GM19043 (cell line): Measurements from ENCODE around the gene RETNLB.

Source experiments
- ATAC-seq: cut with Tn5 transposase; IDR thresholded peaks from one replicate; pipeline ENCODE4 v1.9.1; 2021; ENCODE audit warnings: low read depth; ENCODE audit not compliant: unreplicated experiment

RETNLB gene

GRCh38 chr3:108757404-108757982 is at the start of gene RETNLB:
TSS of gene RETNLB (minus strand) at chr3:108757410. CDS start at chr3:108757185, 225 bp downstream.
- ATAC-seq: no peak

GRCh38 chr3:108806316-108806715 is 49.1 kb upstream of the RETNLB start:
- no peak for ATAC-seq

GRCh38 chr3:108804966-108805365 is 47.8 kb upstream of the RETNLB start:
- no peak for ATAC-seq

- no peak for ATAC-seq
These were observed 47.2 kb upstream of the RETNLB start for GRCh38 chr3:108804437-108804836.

GRCh38 chr3:108791473-108791872 is 34.3 kb upstream of the RETNLB start:
- no peak for ATAC-seq

GRCh38 chr3:108780235-108780634 is 23.0 kb upstream of the RETNLB start:
- no peak for ATAC-seq

- no peak for ATAC-seq
These were observed 22.3 kb upstream of the RETNLB start for GRCh38 chr3:108779496-108779895.

- no peak for ATAC-seq
These were observed 18.4 kb upstream of the RETNLB start for GRCh38 chr3:108775649-108776048.

- no peak for ATAC-seq
These were observed 10.0 kb upstream of the RETNLB start for GRCh38 chr3:108767253-108767652.

GRCh38 chr3:108755686-108756085 is 1.5 kb downstream of the RETNLB start:
- no peak for ATAC-seq

- no peak for ATAC-seq
These were observed 12.4 kb downstream of the RETNLB start for GRCh38 chr3:108744762-108745161.

- no peak for ATAC-seq
These were observed 14.3 kb downstream of the RETNLB start for GRCh38 chr3:108742929-108743328.

- no peak for ATAC-seq
These were observed 20.4 kb downstream of the RETNLB start for GRCh38 chr3:108736821-108737220.

GRCh38 chr3:108728934-108729333 is 28.3 kb downstream of the RETNLB start:
- no peak for ATAC-seq

- no peak for ATAC-seq
These were observed 29.1 kb downstream of the RETNLB start for GRCh38 chr3:108728105-108728504.

- no peak for ATAC-seq
These were observed 33.1 kb downstream of the RETNLB start for GRCh38 chr3:108724101-108724500.

GRCh38 chr3:108722724-108723123 is 34.5 kb downstream of the RETNLB start:
- no peak for ATAC-seq

- ATAC-seq: no peak
These were observed 37.9 kb downstream of the RETNLB start for GRCh38 chr3:108719178-108719806.

- ATAC-seq: no peak
These were observed 38.8 kb downstream of the RETNLB start for GRCh38 chr3:108718454-108718853.

- no peak for ATAC-seq
These were observed 43.4 kb downstream of the RETNLB start for GRCh38 chr3:108713816-108714215.

- ATAC-seq: no peak
These were observed 44.1 kb downstream of the RETNLB start for GRCh38 chr3:108713009-108713516.
